GM23248 (cell line): ENCODE measurements around the gene SV2B.

Experiments used
- EZH2 ChIP-seq: fragments of 200-600 bp; sonication (generic); IDR thresholded peaks from 2 replicates; pipeline ENCODE4 v1.6.1; 2018; ENCODE audit warnings: antibody characterized with exemption, mild to moderate bottlenecking; ENCODE audit not compliant: insufficient read depth, poor library complexity, severe bottlenecking
- EZH2phosphoT487 ChIP-seq: fragments of 200-600 bp; sonication (generic); IDR thresholded peaks from 2 replicates; pipeline ENCODE4 v1.6.1; 2018; ENCODE audit warnings: antibody characterized with exemption, moderate library complexity, mild to moderate bottlenecking, low read depth; ENCODE audit not compliant: insufficient read depth

- no peak for TF ChIP-seq EZH2
- no peak for TF ChIP-seq EZH2phosphoT487
These were observed 119.1 kb downstream of the SV2B start for GRCh38 chr15:91219206-91219605.
